Skin of body (tissue), 2 donors: ENCODE measurements around the gene BNC2. TPM values are rescaled to one million over a fixed set of nuclear protein-coding genes. Genes with fewer than 3 reads are reported as not detected.

Experiments
- DNase-seq: peaks from one replicate; lab custom pipeline; 2025; lab: John Stamatoyannopoulos, UW
- total RNA-seq: library from RNA; depleted of rRNA; stranded (reverse); fragments of >200 nt; gene quantifications from one replicate; pipeline ENCODE4 v1.2.3, GENCODE V29; 2014

Gene BNC2
- total RNA-seq, 1 donor from 2014 or later, result 30.8 TPM

- peak; percentile 75 for DNase-seq
These were observed 448.9 kb downstream of the BNC2 start for GRCh38 chr9:16421532-16421931.

- DNase-seq, result no peak
These were observed 451.3 kb downstream of the BNC2 start for GRCh38 chr9:16419124-16419523.

- DNase-seq, result no peak
These were observed 451.7 kb downstream of the BNC2 start for GRCh38 chr9:16418721-16419120.

- no peak for DNase-seq
These were observed 452.7 kb downstream of the BNC2 start for GRCh38 chr9:16417749-16418148.

GRCh38 chr9:16417161-16417560 lies 453.3 kb downstream of the BNC2 start:
- peak; percentile 54 for DNase-seq

GRCh38 chr9:16414451-16414850 lies 456.0 kb downstream of the BNC2 start:
- DNase-seq, result no peak

- no peak for DNase-seq
These were observed 456.9 kb downstream of the BNC2 start for GRCh38 chr9:16413509-16414016.

GRCh38 chr9:16412740-16413139 lies 457.7 kb downstream of the BNC2 start:
- DNase-seq, result no peak

GRCh38 chr9:16411311-16411710 lies 459.2 kb downstream of the BNC2 start:
- DNase-seq, result no peak

- no peak for DNase-seq
These were observed 459.7 kb downstream of the BNC2 start for GRCh38 chr9:16410601-16411280.

- no peak for DNase-seq
These were observed 462.9 kb downstream of the BNC2 start for GRCh38 chr9:16407617-16408016.

GRCh38 chr9:16406526-16407225 lies 463.8 kb downstream of the BNC2 start:
- no peak for DNase-seq

- no peak for DNase-seq
These were observed 465.0 kb downstream of the BNC2 start for GRCh38 chr9:16405421-16405820.

- no peak for DNase-seq
These were observed 468.8 kb downstream of the BNC2 start for GRCh38 chr9:16401701-16402100.

GRCh38 chr9:16398691-16399090 lies 471.8 kb downstream of the BNC2 start:
- DNase-seq, result no peak

GRCh38 chr9:16396389-16396788 lies 474.1 kb downstream of the BNC2 start:
- no peak for DNase-seq

- DNase-seq, result no peak
These were observed 479.1 kb downstream of the BNC2 start for GRCh38 chr9:16391369-16391768.

GRCh38 chr9:16387382-16387781 lies 483.1 kb downstream of the BNC2 start:
- no peak for DNase-seq

GRCh38 chr9:16386827-16387077 lies 483.7 kb downstream of the BNC2 start:
- no peak for DNase-seq

- peak; percentile 6 for DNase-seq
These were observed 484.3 kb downstream of the BNC2 start for GRCh38 chr9:16386007-16386826.

- no peak for DNase-seq
These were observed 484.9 kb downstream of the BNC2 start for GRCh38 chr9:16385590-16385989.

- no peak for DNase-seq
These were observed 485.5 kb downstream of the BNC2 start for GRCh38 chr9:16384993-16385392.
